SK-N-MC (cell line): ENCODE results near the gene CREB3.
A peak's percentile ranks its signal among the peaks of the same experiment; 100 is the strongest.

Experiments
- DNase-seq: peaks from one replicate; pipeline ENCODE4 v3.0.0-alpha.2; 2011; ENCODE audit warnings: low read depth, low spot score
- H3K27ac ChIP-seq: fragments of 200-600 bp; sonication (generic); 2 replicates; pipeline ENCODE4 v1.5.1; 2016; ENCODE audit warnings: mixed run types
- H3K36me3 ChIP-seq: fragments of 200-600 bp; sonication (generic); 2 replicates; pipeline ENCODE4 v1.6.1; 2017; ENCODE audit warnings: antibody characterized with exemption, low read length, mixed read lengths; ENCODE audit not compliant: insufficient read depth
- H3K4me3 ChIP-seq: fragments of 200-600 bp; sonication (generic); 2 replicates; pipeline ENCODE4 v1.5.1; 2016
- H3K9ac ChIP-seq: fragments of 200-600 bp; sonication (generic); 2 replicates; pipeline ENCODE4 v1.8.0; 2017; ENCODE audit warnings: mixed run types, mixed read lengths; ENCODE audit not compliant: insufficient read length
- H3K9me3 ChIP-seq: fragments of 200-600 bp; sonication (generic); 2 replicates; pipeline ENCODE4 v1.6.1; 2017; ENCODE audit warnings: low read depth, mild to moderate bottlenecking, antibody characterized with exemption, low read length, moderate library complexity, mixed read lengths
- EZH2 ChIP-seq: fragments of 200-600 bp; sonication (generic); IDR thresholded peaks from one replicate; pipeline ENCODE4 v1.6.1; 2017; ENCODE audit warnings: antibody characterized with exemption
- FOXP2 ChIP-seq: optimal IDR thresholded peaks from 2 replicates; pipeline ENCODE3; 2011; ENCODE audit warnings: mild to moderate bottlenecking, moderate library complexity; ENCODE audit not compliant: insufficient read depth; ENCODE audit errors: extremely low read length, control extremely low read depth
- POLR2AphosphoS5 ChIP-seq: IDR thresholded peaks from 2 replicates; pipeline ENCODE4 v1.6.1; 2012; ENCODE audit warnings: mild to moderate bottlenecking, low read depth, low read length, borderline replicate concordance

The CREB3 gene

GRCh38 chr9:35746583-35746982 is 14.1 kb downstream of the CREB3 start:
- DNase-seq = no peak
- H3K9me3 ChIP-seq = no peaks in the 10 kb centered on the region
- TF ChIP-seq EZH2 = no peak
- TF ChIP-seq POLR2AphosphoS5 = no peak
- no peak for TF ChIP-seq FOXP2
- H3K9ac ChIP-seq = peak overlapping the region; percentile 87
- H3K27ac ChIP-seq = no peak overlapping the region
- H3K36me3 ChIP-seq = peaks cover 11% of the 10 kb centered on the region; the same call in 1 of the 2 replicates
- H3K4me3 ChIP-seq = peak overlapping the region; percentile 96

- no peak for DNase-seq
- no peak overlapping the region for H3K27ac ChIP-seq
- H3K36me3 ChIP-seq = peaks cover 23% of the 10 kb centered on the region; the same call in 1 of the 2 replicates
- H3K4me3 ChIP-seq = peak overlapping the region; percentile 96
- peak overlapping the region; percentile 87 for H3K9ac ChIP-seq
- TF ChIP-seq FOXP2 = no peak
- no peak for TF ChIP-seq EZH2
- TF ChIP-seq POLR2AphosphoS5 = no peak
- H3K9me3 ChIP-seq = no peaks in the 10 kb centered on the region
Measured at GRCh38 chr9:35748242-35748857, 15.9 kb downstream of the CREB3 start.

- TF ChIP-seq EZH2 (no peak), FOXP2 (no peak), POLR2AphosphoS5 (peak; percentile 75; the same call in 1 of the 2 replicates)
- no peak for DNase-seq
- Histone ChIP-seq H3K9ac (peak within 1 kb of the TSS; percentile 87), H3K36me3 (peaks cover 22% of the 10 kb centered on the region; the same call in 1 of the 2 replicates), H3K4me3 (peak within 1 kb of the TSS; percentile 96), H3K27ac (no peak within 1 kb of the TSS), H3K9me3 (no peaks in the 10 kb centered on the region)
Measured at GRCh38 chr9:35748858-35749514, 16.5 kb downstream of the CREB3 start, which contains the start of the genes GBA2 and RGP1. TSS of gene GBA2 (minus strand) at chr9:35749228. CDS start at chr9:35748704, 524 bp downstream. TSS of gene RGP1 (plus strand) at chr9:35749287. CDS start at chr9:35749756, 469 bp downstream.

DNA sequence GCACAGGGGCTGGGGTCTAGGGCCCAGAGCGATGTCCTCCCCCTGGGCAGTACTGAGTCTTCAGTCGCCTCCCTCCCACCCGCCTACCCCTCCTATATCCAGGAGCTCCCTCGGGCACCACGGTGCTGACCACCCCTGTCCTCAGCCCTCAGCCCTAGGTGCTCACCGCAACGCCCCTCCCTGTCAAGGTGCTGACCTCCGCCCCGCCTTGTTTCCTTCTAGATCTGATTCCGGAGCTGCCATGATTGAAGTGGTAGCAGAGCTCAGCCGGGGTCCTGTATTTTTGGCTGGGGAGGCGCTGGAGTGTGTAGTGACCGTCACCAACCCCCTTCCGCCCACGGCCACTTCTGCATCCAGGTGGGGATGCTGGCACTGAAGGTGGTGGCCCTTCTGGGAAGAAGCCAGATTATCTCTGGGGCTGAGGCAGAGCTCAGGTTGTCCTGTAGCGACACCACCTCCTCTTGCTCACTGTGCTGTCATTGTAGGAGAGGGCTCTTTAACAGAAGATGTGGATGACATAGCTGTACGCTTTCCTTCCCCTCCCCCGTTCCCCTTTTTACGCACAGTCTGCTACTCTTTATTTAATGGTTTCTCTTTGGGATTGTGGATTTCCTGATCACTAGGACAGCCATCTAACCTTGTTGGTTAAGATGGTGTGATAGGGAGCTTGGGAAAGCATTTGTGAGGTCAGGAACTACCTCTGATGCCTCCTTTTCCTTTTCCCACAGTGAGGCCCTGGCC is 17.2 kb downstream of the CREB3 start:
- Histone ChIP-seq H3K9ac (peak overlapping the region; percentile 87), H3K9me3 (no peaks in the 10 kb centered on the region), H3K27ac (no peak overlapping the region), H3K4me3 (peak overlapping the region; percentile 96), H3K36me3 (peaks cover 15% of the 10 kb centered on the region; the same call in 1 of the 2 replicates)
- TF ChIP-seq POLR2AphosphoS5 (no peak), EZH2 (no peak), FOXP2 (no peak)
- DNase-seq = no peak

- Histone ChIP-seq H3K36me3 (peaks cover 14% of the 10 kb centered on the region; the same call in 1 of the 2 replicates), H3K27ac (no peak overlapping the region), H3K4me3 (peak overlapping the region; percentile 96), H3K9me3 (no peaks in the 10 kb centered on the region), H3K9ac (peak overlapping the region; percentile 87)
- DNase-seq = no peak
- TF ChIP-seq EZH2 (no peak), FOXP2 (no peak), POLR2AphosphoS5 (no peak)
Measured at GRCh38 chr9:35750256-35750531, 17.7 kb downstream of the CREB3 start.

DNA sequence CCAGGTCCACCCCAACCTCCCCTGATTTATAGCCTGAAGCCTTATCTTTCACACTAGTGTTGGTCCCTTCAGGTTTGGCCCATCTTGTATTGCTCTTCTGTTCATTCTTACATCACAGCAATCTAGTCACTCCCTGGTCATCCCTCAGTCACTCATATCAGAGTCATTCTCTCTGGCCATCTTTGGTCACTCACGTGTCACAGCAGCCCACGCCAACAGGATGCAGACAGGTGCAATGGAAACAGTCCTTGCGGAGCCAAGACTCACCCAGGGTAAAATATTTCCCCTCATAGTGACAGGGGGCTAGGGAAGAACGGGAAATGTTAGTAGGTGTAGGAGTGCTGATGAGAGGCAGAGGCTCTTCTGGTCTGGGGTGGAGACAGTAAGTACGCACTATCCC is 21.0 kb downstream of the CREB3 start:
- Histone ChIP-seq H3K36me3 (peaks cover 14% of the 10 kb centered on the region; the same call in 1 of the 2 replicates), H3K9me3 (no peaks in the 10 kb centered on the region), H3K4me3 (no peak overlapping the region), H3K27ac (no peak overlapping the region), H3K9ac (no peak overlapping the region)
- TF ChIP-seq FOXP2 = no peak
- DNase-seq = no peak

DNA sequence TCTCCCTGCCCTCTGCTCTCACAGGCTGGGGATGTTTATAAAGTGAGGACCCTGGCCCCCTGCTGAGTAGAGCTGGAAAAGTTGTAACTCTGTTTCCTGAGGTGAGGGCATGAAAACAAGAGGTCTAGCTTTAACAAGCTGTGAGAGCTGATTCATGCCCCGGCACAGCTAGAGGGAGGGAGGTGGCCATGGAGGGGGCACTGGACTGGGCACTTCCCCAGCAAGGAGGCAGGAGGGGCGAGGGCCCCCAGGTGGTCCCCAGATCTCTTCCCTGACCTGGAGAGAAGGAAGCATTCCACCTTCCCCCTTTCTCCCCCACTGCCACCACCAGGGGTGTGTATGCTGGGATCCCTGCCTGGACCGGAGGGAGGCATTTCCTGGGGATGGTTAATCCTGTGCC is 21.8 kb downstream of the CREB3 start, which contains the start of gene MSMP:
Gene MSMP (minus strand): TSS at position 13 of the 400 bp plus-strand sequence. CDS start 147 bp downstream, outside the sequence.
- Histone ChIP-seq H3K27ac (no peak within 1 kb of the TSS), H3K36me3 (peaks cover 14% of the 10 kb centered on the region; the same call in 1 of the 2 replicates), H3K4me3 (no peak within 1 kb of the TSS), H3K9me3 (no peaks in the 10 kb centered on the region), H3K9ac (no peak within 1 kb of the TSS)
- TF ChIP-seq POLR2AphosphoS5 = no peak
- TF ChIP-seq EZH2 = no peak
- TF ChIP-seq FOXP2 = no peak
- DNase-seq = no peak

DNA sequence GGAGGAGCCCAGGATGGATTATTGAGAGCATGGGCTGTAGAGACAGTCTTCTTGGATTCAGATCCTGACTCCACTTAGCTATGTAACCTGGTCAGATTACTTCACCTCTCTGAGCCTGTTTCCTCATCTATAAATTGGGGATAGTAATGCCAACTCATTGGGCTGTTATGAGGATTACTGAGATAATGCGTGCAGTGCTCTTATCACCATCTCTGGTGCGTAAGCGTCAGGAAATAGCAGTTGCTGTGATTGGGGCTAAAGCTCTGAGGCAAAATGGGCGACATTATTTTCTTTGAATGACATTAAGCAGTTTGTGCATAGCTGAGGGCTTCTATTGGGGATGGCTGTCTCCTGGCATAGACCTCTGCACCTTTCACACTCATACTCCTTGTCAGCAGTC is 22.6 kb downstream of the CREB3 start:
- Histone ChIP-seq H3K4me3 (no peak overlapping the region), H3K9ac (no peak overlapping the region), H3K9me3 (no peaks in the 10 kb centered on the region), H3K36me3 (peaks cover 14% of the 10 kb centered on the region; the same call in 1 of the 2 replicates), H3K27ac (no peak overlapping the region)
- no peak for TF ChIP-seq POLR2AphosphoS5
- no peak for TF ChIP-seq EZH2
- no peak for TF ChIP-seq FOXP2
- DNase-seq = no peak
